NCI-H1048 (cell line): ENCODE measurements around the gene LAMA3.
"Not testable (repeated sequence)": the region's sequence is repeated elsewhere in the genome, so short reads cannot be mapped to it uniquely, and the experiment has no call there.

Experiments used
- DNase-seq: peaks from one replicate; lab custom pipeline; 2025; lab: John Stamatoyannopoulos, UW

Gene LAMA3

DNA sequence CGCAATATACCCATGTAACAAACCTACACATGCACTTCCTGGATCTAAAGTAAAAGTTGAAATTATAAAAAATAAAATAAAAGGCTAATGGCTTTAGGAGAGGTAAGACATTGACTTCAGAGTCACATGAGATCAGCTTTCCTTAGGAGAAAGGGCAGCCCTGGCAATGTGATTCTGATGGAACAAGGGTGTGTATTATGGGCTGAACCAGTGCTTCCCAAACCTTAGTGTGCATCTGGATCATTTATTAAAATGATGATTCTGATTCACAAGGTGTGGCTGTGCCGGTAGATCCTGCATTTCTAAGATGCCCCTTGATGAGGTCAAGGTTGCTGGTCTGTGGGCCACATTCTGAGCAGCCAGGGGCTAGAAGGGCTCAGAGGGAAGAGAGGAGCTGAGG lies 42.6 kb downstream of the LAMA3 start:
- no peak for DNase-seq

DNA sequence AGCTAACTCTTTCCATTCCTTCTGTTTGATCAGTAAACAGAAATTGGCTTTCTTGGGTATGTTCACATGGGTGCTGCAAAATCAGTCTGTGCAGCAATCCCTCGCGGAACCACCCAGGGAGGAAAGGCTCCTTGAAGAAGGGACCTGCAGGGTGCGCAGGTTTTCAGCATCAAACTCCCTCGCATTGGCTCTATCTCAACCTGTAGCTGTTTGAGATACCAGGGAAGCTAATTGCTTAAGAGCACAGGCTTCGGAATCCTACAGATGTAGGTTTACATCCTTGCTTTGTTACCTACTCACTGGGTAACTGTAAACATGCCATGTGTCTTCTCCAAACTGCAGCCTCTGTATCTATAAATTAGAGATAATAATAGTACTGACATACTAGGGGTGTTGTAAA lies 43.2 kb downstream of the LAMA3 start:
- DNase-seq, result no peak

DNA sequence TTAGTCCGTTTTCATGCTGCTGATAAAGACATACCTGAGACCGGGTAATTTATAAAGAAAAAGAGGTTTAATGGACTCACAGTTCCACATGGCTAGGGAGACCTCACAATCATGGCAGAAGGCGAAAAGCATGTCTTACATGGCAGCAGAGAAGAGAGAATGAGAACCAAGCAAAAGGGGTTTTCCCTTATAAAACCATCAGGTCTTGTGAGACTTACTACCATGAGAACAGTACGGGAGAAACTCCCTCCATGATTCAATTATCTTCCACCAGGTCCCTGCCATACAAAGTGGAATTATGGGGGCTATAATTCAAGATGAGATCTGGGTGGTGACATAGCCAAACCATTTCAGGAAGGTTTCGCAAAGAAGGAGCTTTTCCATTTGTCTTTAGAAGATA lies 44.0 kb downstream of the LAMA3 start:
- not testable (repeated sequence) for DNase-seq

GRCh38 chr18:23733895-23734294 lies 44.6 kb downstream of the LAMA3 start:
- no peak for DNase-seq

DNA sequence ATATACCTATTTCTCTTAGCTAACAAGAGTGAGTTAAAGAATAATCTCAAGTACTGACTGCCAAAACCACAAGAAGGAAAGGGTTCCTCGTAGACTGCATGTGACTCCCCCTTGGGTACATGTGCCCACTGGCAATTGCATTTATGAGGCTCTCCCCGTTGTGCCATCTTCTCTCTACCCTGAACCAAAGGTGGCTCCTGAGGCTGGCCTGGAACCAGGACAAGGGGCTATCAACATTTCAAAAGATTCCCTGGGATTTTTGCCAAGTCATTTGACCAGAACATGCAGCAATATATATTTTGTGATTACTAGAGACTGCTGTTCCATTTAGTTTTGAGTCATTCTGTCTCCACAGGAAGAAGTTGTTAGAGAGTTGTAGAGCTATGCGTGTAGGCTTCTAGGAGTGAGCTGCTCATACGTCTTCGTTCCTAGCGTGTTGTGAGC lies 45.8 kb downstream of the LAMA3 start:
- DNase-seq, result no peak

DNA sequence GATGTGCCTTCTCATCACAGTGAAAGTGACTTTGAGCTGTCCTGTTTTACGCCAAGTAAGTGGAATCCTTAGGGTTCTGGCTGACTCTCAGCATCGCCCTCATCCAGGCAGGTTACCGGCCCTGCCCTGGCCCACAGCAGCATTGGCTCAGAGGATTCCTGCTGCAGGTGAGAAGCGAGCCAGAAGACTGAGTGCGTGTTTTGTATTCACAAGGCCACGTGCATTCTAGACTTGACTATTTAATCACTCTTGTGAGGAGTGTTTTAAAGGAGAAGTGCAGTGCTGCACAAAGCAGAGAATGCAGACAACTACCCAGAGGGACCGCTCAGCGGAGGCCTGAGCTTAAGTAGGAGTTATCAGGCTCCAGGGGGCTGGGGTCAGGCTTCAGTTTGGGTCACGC lies 48.3 kb downstream of the LAMA3 start:
- DNase-seq, result no peak

DNA sequence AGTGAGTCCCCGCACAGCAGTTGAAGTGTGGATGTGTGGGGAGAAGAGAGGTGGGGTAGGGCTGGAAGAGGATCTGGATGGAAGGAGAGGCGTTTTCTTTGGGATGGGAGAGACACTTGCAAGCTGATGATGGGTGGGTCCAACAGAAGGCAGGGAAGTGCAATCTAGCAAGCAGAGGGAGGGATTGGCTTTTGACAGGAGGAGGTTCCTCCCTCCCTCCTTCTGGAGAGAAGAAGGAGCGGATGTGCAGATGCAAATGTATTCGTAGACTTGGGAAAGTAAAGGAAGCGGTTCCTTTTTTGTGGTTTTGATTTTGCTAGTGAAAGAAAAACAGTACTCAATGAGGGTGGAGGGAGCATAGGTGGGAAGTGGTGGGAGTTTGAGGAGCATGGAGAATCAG lies 48.9 kb downstream of the LAMA3 start:
- DNase-seq, result no peak

DNA sequence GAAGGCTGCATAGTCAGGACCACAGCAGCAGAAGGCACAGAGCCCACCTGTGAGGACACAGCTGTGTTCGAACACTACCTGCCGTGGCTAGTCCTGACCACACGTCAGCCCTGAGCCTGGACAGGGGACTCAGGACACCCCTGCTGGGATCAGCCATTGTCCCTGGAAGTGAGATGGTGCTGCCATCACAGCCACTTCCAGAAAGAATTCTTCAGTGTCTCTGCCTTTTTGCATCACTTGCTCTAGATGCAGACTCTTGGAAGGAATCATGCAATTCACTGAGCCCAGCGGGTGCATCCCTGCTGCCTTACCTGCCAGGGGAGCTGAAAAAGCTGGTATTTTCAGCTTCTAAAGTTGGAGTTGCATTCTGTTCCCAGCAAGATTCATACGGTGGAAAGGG lies 49.3 kb downstream of the LAMA3 start:
- no peak for DNase-seq

- no peak for DNase-seq
Measured at GRCh38 chr18:23740105-23740830, 51.0 kb downstream of the LAMA3 start.

- DNase-seq, result not testable (repeated sequence)
Measured at GRCh38 chr18:23741967-23742366, 52.7 kb downstream of the LAMA3 start.

DNA sequence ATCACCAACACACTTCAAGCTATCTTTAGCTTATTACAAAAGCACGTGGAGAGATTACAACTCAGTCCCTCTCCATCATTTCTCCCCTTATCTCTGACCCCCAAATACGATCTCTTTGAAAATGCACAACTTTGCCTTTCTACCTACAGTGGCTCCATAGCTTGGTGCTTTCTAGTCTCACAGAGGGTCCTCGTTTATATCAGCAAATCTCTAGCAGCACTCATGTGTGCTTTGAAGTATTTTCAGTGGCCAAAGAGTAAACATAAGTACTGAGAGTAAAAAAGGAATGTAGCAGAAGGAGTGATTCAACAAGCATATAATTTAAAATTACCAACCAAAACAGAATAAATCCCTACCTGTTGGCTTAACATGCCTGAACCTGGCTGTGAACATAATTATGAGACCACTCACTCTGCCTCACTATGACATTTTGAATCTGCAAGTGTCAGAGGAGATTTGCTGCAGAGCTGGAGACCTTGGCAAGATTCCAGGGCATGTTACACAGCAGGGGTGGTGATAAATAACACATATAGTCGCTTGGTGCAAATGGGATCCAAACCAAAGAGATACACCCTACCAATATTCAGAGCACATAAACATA lies 54.6 kb downstream of the LAMA3 start:
- DNase-seq, result no peak

DNA sequence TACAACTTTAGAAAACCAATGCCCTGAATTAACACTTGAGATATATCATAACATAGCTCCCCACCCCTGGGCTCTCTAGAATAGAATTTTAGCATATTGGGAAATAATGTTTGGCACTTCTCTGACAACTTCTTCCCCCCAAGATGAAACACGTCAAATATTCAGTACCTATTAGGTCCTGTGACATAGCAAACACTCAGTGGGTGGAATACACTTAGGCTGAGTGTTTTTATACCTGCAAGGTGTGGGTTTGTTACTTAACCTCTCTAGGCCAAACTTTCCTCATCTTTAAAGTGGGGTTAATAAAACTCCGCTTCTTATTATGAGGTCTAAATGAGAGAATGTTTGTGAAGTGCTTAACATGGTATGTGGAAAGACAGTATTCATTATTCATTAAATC lies 56.1 kb downstream of the LAMA3 start:
- no peak for DNase-seq

DNA sequence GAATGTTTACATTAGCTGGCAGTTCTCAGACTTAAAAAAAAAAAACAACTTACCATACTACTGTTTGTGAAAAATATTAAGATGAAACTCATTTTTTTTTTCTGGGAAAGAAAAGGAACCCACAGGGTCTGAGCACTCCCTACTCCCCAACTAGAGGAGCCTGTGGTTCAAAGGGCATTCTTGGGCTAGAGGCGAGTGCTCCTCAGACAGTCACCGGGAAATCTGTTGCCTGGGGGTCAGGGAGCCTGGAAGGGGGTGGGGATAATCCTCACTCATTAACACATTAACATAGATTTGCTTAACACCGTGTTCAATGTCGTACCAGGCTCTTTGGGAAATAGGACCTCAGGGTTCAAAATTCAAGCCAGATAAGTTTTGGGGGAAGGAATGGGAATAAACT lies 57.6 kb downstream of the LAMA3 start:
- no peak for DNase-seq

DNA sequence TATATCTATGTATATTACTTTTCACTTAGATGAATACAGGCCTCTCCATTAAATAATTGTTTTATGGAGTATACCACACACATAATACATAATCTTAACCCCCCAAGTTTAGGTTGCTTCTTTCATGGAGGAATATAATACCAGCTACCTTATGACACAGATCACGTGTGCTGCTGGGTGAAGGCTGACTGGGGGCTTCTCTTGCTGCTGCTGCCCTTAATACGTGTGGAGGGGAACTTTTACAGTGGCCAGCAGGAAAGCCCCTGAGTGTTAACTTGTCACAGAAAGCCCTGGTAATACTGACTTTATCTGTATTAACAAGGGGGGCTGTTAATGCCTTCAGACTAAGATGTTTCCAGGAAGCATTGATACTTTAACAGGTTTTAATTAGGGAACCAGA lies 63.1 kb downstream of the LAMA3 start:
- DNase-seq, result no peak

- no peak for DNase-seq
Measured at GRCh38 chr18:23752796-23753195, 63.5 kb downstream of the LAMA3 start.

- DNase-seq, result no peak
Measured at GRCh38 chr18:23756590-23757436, 67.6 kb downstream of the LAMA3 start.

- no peak for DNase-seq
Measured at GRCh38 chr18:23757437-23757733, 68.1 kb downstream of the LAMA3 start.

DNA sequence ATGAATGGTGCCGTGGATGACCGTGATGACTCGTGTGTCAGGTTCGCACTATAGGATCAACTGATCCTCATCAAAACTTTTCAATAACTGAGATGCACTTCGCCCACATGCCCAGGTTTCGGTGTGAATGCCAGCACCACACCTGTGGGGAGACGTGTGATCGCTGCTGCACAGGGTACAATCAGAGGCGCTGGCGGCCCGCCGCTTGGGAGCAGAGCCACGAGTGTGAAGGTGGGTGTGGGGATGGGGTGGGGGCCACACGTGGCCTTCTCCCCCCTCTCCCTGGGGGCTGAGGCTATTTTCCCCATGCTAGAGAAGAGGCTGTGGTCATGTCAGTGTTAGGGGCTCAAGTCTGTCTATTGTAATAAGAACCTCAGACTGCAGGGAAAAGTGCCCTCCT lies 69.0 kb downstream of the LAMA3 start:
- no peak for DNase-seq

- DNase-seq, result no peak
Measured at GRCh38 chr18:23761941-23762340, 72.7 kb downstream of the LAMA3 start.

DNA sequence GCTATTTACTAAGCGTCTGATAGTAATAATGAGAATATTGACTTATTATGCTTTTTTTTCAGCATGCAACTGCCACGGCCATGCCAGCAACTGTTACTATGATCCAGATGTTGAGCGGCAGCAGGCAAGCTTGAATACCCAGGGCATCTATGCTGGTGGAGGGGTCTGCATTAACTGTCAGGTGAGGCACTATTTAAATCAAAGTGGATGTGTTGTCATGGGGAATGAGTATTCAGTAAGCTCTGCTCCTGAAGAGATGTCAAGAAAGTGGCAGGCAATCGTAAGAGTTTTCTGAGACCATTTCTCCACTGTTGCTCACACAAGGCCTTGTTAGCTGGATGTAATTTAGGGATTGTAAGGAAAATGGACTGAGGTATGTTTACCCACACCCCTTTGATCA lies 74.1 kb downstream of the LAMA3 start:
- no peak for DNase-seq

DNA sequence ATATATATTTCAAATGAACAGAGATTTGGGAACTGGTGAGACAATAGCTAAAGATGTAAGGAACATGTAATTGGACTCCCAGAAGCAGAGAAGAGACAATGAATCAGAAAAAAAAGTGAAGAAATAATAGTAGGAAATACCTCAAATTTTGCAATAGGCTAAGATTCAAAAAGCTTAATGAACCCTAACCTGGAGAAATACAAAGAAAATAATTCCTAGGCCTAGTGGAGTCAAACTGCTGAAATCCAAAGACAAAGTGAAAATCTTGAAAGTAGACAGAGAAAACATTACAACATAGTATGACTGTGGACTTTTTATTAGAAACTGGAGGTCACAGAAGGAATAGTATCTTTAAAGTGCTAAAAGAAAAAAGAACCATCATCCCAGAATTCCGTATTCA lies 76.7 kb downstream of the LAMA3 start:
- no peak for DNase-seq

DNA sequence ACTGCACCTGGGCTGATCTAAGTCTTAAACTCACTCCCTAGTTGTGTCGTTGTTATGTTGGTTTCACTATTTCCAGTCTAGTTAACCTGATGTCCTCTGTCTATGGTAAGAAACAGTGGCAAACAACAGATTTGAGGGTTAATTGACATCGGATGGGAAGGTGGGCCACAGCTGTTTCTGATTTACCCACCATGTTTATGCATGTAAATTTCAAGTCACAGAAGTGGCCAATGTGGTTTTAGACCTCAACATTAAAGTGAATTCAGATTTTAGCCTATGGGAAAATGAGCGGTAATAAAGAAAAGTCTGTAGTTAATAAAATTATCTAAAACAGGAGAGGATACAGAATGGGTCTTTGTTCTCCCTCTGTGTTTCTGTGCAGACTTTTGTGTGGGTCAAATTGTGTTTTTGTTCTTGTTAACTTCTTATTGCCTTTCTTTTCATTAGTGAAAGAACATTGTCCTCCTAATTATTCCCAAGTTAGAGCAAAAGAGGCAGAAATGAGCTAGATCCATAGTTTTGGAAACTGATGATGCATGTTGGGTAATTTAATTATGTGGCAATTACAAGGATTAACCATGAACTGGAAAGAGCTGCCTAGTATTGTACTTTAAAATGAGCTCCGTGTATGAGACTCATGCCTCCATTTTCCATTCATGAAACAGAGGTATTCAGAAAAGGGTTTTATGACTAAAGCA lies 83.2 kb downstream of the LAMA3 start:
- no peak for DNase-seq

DNA sequence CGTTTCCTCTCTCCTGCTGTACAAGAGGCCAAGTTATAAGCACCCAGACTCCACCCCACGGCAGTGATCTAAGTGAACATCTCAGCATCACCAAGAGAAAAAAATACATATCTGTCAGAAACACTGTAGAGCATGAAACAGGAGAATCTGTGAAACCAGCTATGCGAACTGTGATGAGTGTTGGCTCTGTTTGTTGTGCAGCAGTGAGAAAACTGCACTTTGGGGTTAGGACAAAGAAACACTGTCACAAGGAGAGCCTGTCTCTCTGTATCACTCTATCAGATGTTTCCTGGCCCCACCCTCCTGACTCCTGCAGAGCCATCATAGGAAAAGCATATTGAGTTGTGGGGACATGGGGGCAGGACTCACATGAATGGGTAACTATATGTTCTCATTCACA lies 87.1 kb downstream of the LAMA3 start:
- DNase-seq, result no peak
